Ovary (tissue), 9 donors: ENCODE measurements around the gene RAB40B. TPM values are rescaled to one million over a fixed set of nuclear protein-coding genes. Genes with fewer than 3 reads are reported as not detected.
A peak's percentile ranks its signal among the peaks of the same experiment; 100 is the strongest.
"Not testable (repeated sequence)": the region's sequence is repeated elsewhere in the genome, so short reads cannot be mapped to it uniquely, and the experiment has no call there.

Source experiments
- DNase-seq, 5 donors: peaks; one replicate each; pipeline ENCODE4 v3.0.0-alpha.2; 2019 to 2020
- H3K27ac ChIP-seq, 2 donors: fragments of 200-600 bp; one replicate each; pipeline versions ENCODE4 v1.5.1 to v1.8.0; 2019 to 2022
- H3K27me3 ChIP-seq: fragments of 200-600 bp; one replicate; pipeline ENCODE4 v1.8.0; 2022
- H3K36me3 ChIP-seq: fragments of 200-600 bp; sonication (generic); one replicate; pipeline ENCODE4 v1.5.1; 2019
- H3K4me1 ChIP-seq: one replicate; pipeline ENCODE4 v1.8.1; 2013; ENCODE audit warnings: mild to moderate bottlenecking, moderate library complexity; ENCODE audit not compliant: insufficient read depth
- H3K4me3 ChIP-seq: fragments of 200-600 bp; sonication (generic); one replicate; pipeline ENCODE4 v1.5.1; 2017
- H3K9me3 ChIP-seq, 2 donors: fragments of 200-600 bp in 1 of 2; sonication (generic) in 1 of 2; one replicate each; pipeline versions ENCODE4 v1.5.1 to v1.8.1; 2013 to 2019; ENCODE audit warnings: mild to moderate bottlenecking in 1 of 2, moderate library complexity in 1 of 2
- CTCF ChIP-seq, 3 donors: fragments of 450-650 bp in 2 of 3; fragments of 200-600 bp in 1 of 3; IDR thresholded peaks; one replicate each; pipeline versions ENCODE4 v1.5.1 to v1.8.0; 2016 to 2022; ENCODE audit warnings: antibody characterized with exemption in 3 of 3, mild to moderate bottlenecking in 1 of 3
- EP300 ChIP-seq: sonication (generic); formaldehyde crosslinking; IDR thresholded peaks from one replicate; pipeline ENCODE4 v1.6.1; 2017; ENCODE audit warnings: antibody characterized with exemption
- POLR2A ChIP-seq: fragments of 450-650 bp; IDR thresholded peaks from one replicate; pipeline ENCODE4 v1.6.1; 2017; ENCODE audit warnings: antibody characterized with exemption, mild to moderate bottlenecking, moderate library complexity
- WGBS, 3 donors: extraction: QIAGEN DNeasy Blood & Tissue Kit in 1 of 3; methylation state at CpG; one replicate each; pipeline versions ENCODE4 v1.1.5 to v1.1.7; 2013 to 2017; 5-methylcytosine and 5-hydroxymethylcytosine counted together
- intact Hi-C, 4 donors: fragments of 100-400 bp; cut with DNase I; formaldehyde crosslinking; loops; one replicate each; pipeline versions ENCODE4 v1.11.0 to v1.15.1; 2022 to 2023
- polyA plus RNA-seq, 2 donors: library from polyadenylated mRNA; stranded (reverse); fragments of 200-250 nt in 1 of 2; fragments of 350-450 nt in 1 of 2; fragmentation: Illumina TruSeq in 1 of 2; extraction: RNeasy Lipid Tissue Mini Kit (QIAGEN cat#74804) in 1 of 2; gene quantifications; one replicate each; pipeline ENCODE4 v1.2.3, GENCODE V29; 2013 to 2014
- total RNA-seq, 7 donors: library from RNA; depleted of rRNA in 2 of 7; stranded (reverse); fragments of >200 nt in 2 of 7; fragmentation: NEBNext Ultra II Directional in 3 of 7; extraction: Animal tissue kit (Norgen Biotek cat#: 25700) in 3 of 7; gene quantifications; one replicate each; pipeline versions ENCODE4 v1.1.0 to v1.2.4, GENCODE V29; 2016 to 2023
- donor health status: DM: no; HTN: no; CAD: no; lungs with moderate emphysema.
- donor health status: DM: no; HTN: no; CAD: no.
- donor health status: Bipolar disorder and iron deficiency.
- donor health status: DM: yes; HTN: yes; CAD: no.
- donor health status: DM: no; HTN: no; CAD: no.
- donor health status: DM: yes; HTN: yes; CAD: no.

The RAB40B gene
- total and polyA plus RNA-seq, 9 donors = 9.2 to 25.9 (median 14.9) TPM

DNA sequence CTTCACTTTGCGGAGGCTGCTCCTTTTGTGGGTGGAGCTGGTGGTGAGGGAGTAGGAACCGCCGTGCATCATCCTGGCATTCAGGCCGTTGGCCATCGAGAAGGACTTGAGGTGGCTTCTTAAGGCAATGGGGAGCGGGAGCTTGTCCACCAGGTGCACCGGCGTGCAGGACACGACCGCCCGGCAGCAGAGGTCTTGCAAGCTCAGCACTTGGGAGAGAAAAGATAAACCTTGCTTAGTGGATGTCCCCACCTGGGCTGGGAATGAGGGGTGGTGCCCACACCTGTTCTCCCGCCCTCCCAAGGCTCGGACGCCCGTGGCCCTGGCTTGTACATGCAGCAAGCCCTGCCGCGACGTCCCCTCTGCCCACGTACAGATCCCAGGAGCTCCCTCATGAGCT lies 40.6 kb downstream of the RAB40B start:
- Histone ChIP-seq H3K9me3 (no peaks in the 10 kb centered on the region), H3K36me3 (no peaks in the 10 kb centered on the region), H3K27ac (no peak overlapping the region), H3K27me3 (no peaks in the 10 kb centered on the region), H3K4me3 (no peak overlapping the region), H3K4me1 (no peaks in the 10 kb centered on the region)
- TF ChIP-seq EP300 (no peak), POLR2A (no peak), CTCF (IDR thresholded peaks at IDR 0.05) (no peak)
- peak in 1 of 5 donors; percentile 30 for DNase-seq
- intact Hi-C loops = no loop called here
- 92 to 94% (median 94%) methylated on average over 19 of the region's 19 CpGs for WGBS, 3 donors

DNA sequence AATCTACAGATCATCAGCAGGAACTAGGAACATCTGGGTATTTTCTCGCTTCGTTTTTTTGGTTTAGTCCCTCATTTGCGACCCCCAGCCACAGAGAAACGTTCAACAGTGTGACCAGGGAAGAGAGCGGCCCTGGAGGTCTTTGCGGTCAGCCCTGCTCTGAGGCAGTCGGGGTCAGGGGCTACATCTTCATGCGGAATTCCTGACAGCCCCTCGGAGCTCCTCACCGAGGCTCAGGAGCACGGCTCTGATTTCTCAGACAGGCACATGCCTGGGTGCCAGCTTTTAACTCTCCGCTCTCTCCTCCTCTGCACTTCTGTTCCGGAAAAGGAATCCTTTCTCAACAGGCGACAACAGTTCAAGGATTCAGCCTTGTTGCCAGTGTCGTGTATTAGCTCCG lies 42.2 kb downstream of the RAB40B start:
- no peak for TF ChIP-seq EP300
- TF ChIP-seq POLR2A = no peak
- TF ChIP-seq CTCF (IDR thresholded peaks at IDR 0.05) = no peak
- DNase-seq = peak in 1 of 5 donors; percentile 32
- no peaks in the 10 kb centered on the region for H3K9me3 ChIP-seq
- H3K4me1 ChIP-seq = no peaks in the 10 kb centered on the region
- intact Hi-C loops = no loop called here
- no peaks in the 10 kb centered on the region for H3K27me3 ChIP-seq
- no peaks in the 10 kb centered on the region for H3K36me3 ChIP-seq
- no peak overlapping the region for H3K27ac ChIP-seq
- no peak overlapping the region for H3K4me3 ChIP-seq
- 82 to 88% (median 85%) methylated on average over 16 of the region's 16 CpGs for WGBS, 3 donors

DNA sequence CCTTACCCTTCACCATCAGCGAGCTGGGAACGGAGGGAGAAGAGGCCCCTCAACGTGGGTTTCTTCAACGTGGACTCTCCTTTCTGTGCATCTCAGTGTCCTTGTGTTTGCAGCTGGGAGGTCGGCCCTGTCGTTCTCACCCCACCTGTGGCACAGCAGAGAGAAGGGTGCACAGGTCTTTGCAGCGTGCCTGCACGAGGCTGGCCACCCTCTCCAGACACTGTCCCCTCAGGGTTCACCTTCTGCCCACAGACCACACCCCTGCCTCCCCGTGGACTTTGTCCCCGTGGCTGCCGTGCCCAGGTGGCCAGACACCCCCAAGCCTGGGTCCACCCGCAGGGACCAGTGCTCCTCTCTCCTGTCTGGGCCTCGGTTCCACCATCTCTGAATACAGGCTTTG lies 43.0 kb downstream of the RAB40B start:
- no peaks in the 10 kb centered on the region for H3K4me1 ChIP-seq
- H3K27me3 ChIP-seq = no peaks in the 10 kb centered on the region
- H3K27ac ChIP-seq = peak overlapping the region in 1 of 2 donors; percentile 38
- TF ChIP-seq POLR2A = no peak
- no peak for TF ChIP-seq EP300
- no peak for TF ChIP-seq CTCF (IDR thresholded peaks at IDR 0.05)
- intact Hi-C loops = no loop called here
- DNase-seq = peak in 1 of 5 donors; percentile 32
- no peak overlapping the region for H3K4me3 ChIP-seq
- H3K9me3 ChIP-seq = no peaks in the 10 kb centered on the region
- no peaks in the 10 kb centered on the region for H3K36me3 ChIP-seq
- 66 to 82% (median 68%) methylated on average over 13 of the region's 13 CpGs for WGBS, 3 donors

GRCh38 chr17:82655038-82655479 lies 43.4 kb downstream of the RAB40B start:
- peak overlapping the region in 1 of 2 donors; percentile 38 for H3K27ac ChIP-seq
- peak in 1 of 5 donors; percentile 45 for DNase-seq
- 45 to 59% (median 54%) methylated on average over 15 of the region's 15 CpGs for WGBS, 3 donors
- no peaks in the 10 kb centered on the region for H3K27me3 ChIP-seq
- H3K9me3 ChIP-seq = no peaks in the 10 kb centered on the region
- H3K4me1 ChIP-seq = no peaks in the 10 kb centered on the region
- H3K36me3 ChIP-seq = no peaks in the 10 kb centered on the region
- H3K4me3 ChIP-seq = no peak overlapping the region
- TF ChIP-seq EP300 (no peak), CTCF (IDR thresholded peaks at IDR 0.05) (no peak), POLR2A (no peak)
- intact Hi-C loops = no loop called here

GRCh38 chr17:82654611-82655010 lies 43.9 kb downstream of the RAB40B start:
- H3K27me3 ChIP-seq, H3K9me3 ChIP-seq, H3K4me1 ChIP-seq, intact Hi-C loops, H3K36me3 ChIP-seq, H3K4me3 ChIP-seq: not testable (repeated sequence)
- H3K27ac ChIP-seq = peak overlapping the region in 1 of 2 donors; percentile 38
- 90 to 93% (median 91%) methylated on average over 6 of the region's 6 CpGs for WGBS, 3 donors
- DNase-seq = peak in 1 of 5 donors; percentile 31
